ENCODE results near the gene UAP1.

GRCh38 chr1:162551969-162552683 lies 9.4 kb upstream of the UAP1 start:
- no peak for TF ChIP-seq CTCF (IDR thresholded peaks at IDR 0.05; ENCODE audit: extremely low read depth in 1 of 2, insufficient read depth in 1 of 2, low read depth in 1 of 2, low read length in 2 of 2)
- TF ChIP-seq EZH2 (IDR thresholded peaks at IDR 0.05; ENCODE audit: borderline replicate concordance, low read depth, low read length, severe bottlenecking), result no peak
- TF ChIP-seq POLR2A (IDR thresholded peaks at IDR 0.05; ENCODE audit: low read depth, low read length), result no peak
- TF ChIP-seq POLR2AphosphoS5 (IDR thresholded peaks at IDR 0.05; ENCODE audit: insufficient read depth, low read depth, low read length), result no peak
